Stomach (tissue), 9 donors: ENCODE data around the gene HTR3E. TPM values are rescaled to one million over a fixed set of nuclear protein-coding genes. Genes with fewer than 3 reads are reported as not detected.

Experiments used
- DNase-seq, 2 donors: peaks; one replicate each; pipeline versions ENCODE4 v3.0.0 to v3.0.0-alpha.2; 2013 to 2019
- H3K27ac ChIP-seq, 5 donors: fragments of 200-600 bp in 4 of 5; sonication (generic) in 4 of 5; one replicate each; pipeline ENCODE4 v1.5.1; 2013 to 2019; ENCODE audit warnings: mild to moderate bottlenecking in 1 of 5, moderate library complexity in 1 of 5
- H3K27me3 ChIP-seq, 3 donors: fragments of 200-600 bp; sonication (generic); one replicate each; pipeline ENCODE4 v1.5.1; 2017 to 2019; ENCODE audit warnings: mixed run types in 1 of 3
- H3K36me3 ChIP-seq, 4 donors: fragments of 200-600 bp; sonication (generic); 1 replicate in 3 of 4; 2 replicates in 1 of 4; pipeline ENCODE4 v1.5.1; 2016 to 2019
- H3K4me1 ChIP-seq, 4 donors: fragments of 200-600 bp; sonication (generic); one replicate each; pipeline ENCODE4 v1.5.1; 2016 to 2019
- H3K4me3 ChIP-seq, 4 donors: fragments of 200-600 bp; sonication (generic) in 3 of 4; one replicate each; pipeline ENCODE4 v1.5.1; 2016 to 2019; ENCODE audit warnings: mild to moderate bottlenecking in 1 of 4
- H3K9me3 ChIP-seq, 4 donors: fragments of 200-600 bp; sonication (generic); one replicate each; pipeline ENCODE4 v1.5.1; 2016 to 2019
- CTCF ChIP-seq, 7 experiments: fragments of 450-650 bp in 4 of 7; fragments of 200-600 bp in 3 of 7; sonication (generic) in 3 of 7; IDR thresholded peaks; one replicate each; pipeline ENCODE4 v1.5.1; 2016 to 2019; ENCODE audit warnings: antibody characterized with exemption in 7 of 7, control low read depth in 2 of 7, mild to moderate bottlenecking in 1 of 7
- EP300 ChIP-seq: sonication (generic); formaldehyde crosslinking; IDR thresholded peaks from one replicate; pipeline ENCODE4 v1.6.1; 2017; ENCODE audit warnings: antibody characterized with exemption
- POLR2A ChIP-seq, 4 donors: fragments of 450-650 bp; IDR thresholded peaks; one replicate each; pipeline ENCODE4 v1.6.1; 2016; ENCODE audit warnings: antibody characterized with exemption in 4 of 4, control low read depth in 2 of 4, mild to moderate bottlenecking in 1 of 4, moderate library complexity in 1 of 4
- POLR2AphosphoS5 ChIP-seq, 3 donors: sonication (generic); formaldehyde crosslinking; IDR thresholded peaks; one replicate each; pipeline ENCODE4 v1.6.1; 2016; ENCODE audit warnings: antibody characterized with exemption in 3 of 3
- whole genome bisulfite sequencing, 5 donors: extraction: QIAGEN DNeasy Blood & Tissue Kit in 3 of 5; methylation state at CpG; one replicate each; pipeline versions ENCODE4 v1.1.5 to v1.1.7; 2013 to 2018; 5-methylcytosine and 5-hydroxymethylcytosine counted together
- intact Hi-C: fragments of 100-400 bp; cut with DNase I; formaldehyde crosslinking; loops from one replicate; pipeline ENCODE4 v1.15.1; 2023; ENCODE audit warnings: low total_unique reads
- polyA plus RNA-seq, 3 donors: library from polyadenylated mRNA; stranded (reverse); fragments of 200-250 nt; gene quantifications; one replicate each; pipeline ENCODE4 v1.2.3, GENCODE V29; 2013
- total RNA-seq, 5 donors: library from RNA; depleted of rRNA; stranded (reverse); fragments of >200 nt; gene quantifications; one replicate each; pipeline versions ENCODE4 v1.1.0 to v1.2.3, GENCODE V29; 2014 to 2016
- donor health status: healthy with polysubstance abuse.
- donor health status: Bipolar disorder and iron deficiency.
- donor health status: healthy.

The HTR3E gene
- total and polyA plus RNA-seq, 8 donors, result not detected

- H3K9me3 ChIP-seq, result no peaks in the 10 kb centered on the region
- no peaks in the 10 kb centered on the region for H3K27me3 ChIP-seq
- 41 to 47% (median 45%) methylated on average over 7 of the region's 7 CpGs for WGBS, 5 donors
- H3K4me1 ChIP-seq, result no peaks in the 10 kb centered on the region
- no peak overlapping the region for H3K27ac ChIP-seq
- no peak overlapping the region for H3K4me3 ChIP-seq
- TF ChIP-seq POLR2AphosphoS5 (IDR thresholded peaks at IDR 0.05) (no peak), CTCF (IDR thresholded peaks at IDR 0.05) (no peak), POLR2A (IDR thresholded peaks at IDR 0.05) (no peak), EP300 (no peak)
- intact Hi-C loops, result no loop called here
- DNase-seq, result no peak
- H3K36me3 ChIP-seq, result no peaks in the 10 kb centered on the region
These were observed 37.4 kb upstream of the HTR3E start for GRCh38 chr3:184059424-184059823.

- DNase-seq, result no peak
- intact Hi-C loops, result no loop called here
- Histone ChIP-seq H3K4me1 (no peaks in the 10 kb centered on the region), H3K4me3 (no peak overlapping the region), H3K9me3 (no peaks in the 10 kb centered on the region), H3K36me3 (no peaks in the 10 kb centered on the region), H3K27ac (no peak overlapping the region), H3K27me3 (no peaks in the 10 kb centered on the region)
- TF ChIP-seq EP300 (no peak), CTCF (IDR thresholded peaks at IDR 0.05) (no peak), POLR2A (IDR thresholded peaks at IDR 0.05) (no peak), POLR2AphosphoS5 (IDR thresholded peaks at IDR 0.05) (no peak)
These were observed 34.2 kb upstream of the HTR3E start for GRCh38 chr3:184062637-184063036.

DNA sequence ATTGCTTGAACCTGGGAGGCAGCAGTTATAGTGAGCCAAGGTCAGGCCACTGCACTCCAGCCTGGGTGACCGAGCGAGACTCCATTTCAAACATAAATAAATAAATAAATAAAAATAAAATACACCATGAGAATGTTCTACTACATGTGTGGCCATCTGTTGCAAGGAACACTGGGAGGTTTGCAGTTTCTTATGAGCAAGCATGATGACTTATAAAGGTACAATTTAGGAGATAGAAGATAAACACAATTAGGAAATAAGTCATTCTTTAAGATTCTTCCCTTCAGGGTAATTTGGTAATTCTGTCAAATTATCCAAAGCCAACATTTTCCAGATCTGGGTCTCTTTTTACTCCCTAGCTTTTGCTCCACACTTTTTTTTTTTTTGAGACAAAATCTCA, 30.7 kb upstream of the HTR3E start:
- TF ChIP-seq CTCF (IDR thresholded peaks at IDR 0.05) (no peak), EP300 (no peak)
- WGBS, 5 donors, result 60 to 91% (median 83%) methylated on average over 2 of the region's 2 CpGs
- H3K4me3 ChIP-seq, result no peak overlapping the region
- no peaks in the 10 kb centered on the region for H3K27me3 ChIP-seq
- H3K9me3 ChIP-seq, result no peaks in the 10 kb centered on the region
- intact Hi-C loops, result no loop called here
- no peak overlapping the region for H3K27ac ChIP-seq
- no peaks in the 10 kb centered on the region for H3K4me1 ChIP-seq
- H3K36me3 ChIP-seq, result no peaks in the 10 kb centered on the region
- no peak for DNase-seq

GRCh38 chr3:184067573-184068055, 29.2 kb upstream of the HTR3E start:
- Histone ChIP-seq H3K27ac (no peak overlapping the region), H3K27me3 (no peaks in the 10 kb centered on the region), H3K4me3 (no peak overlapping the region), H3K4me1 (no peaks in the 10 kb centered on the region), H3K9me3 (no peaks in the 10 kb centered on the region), H3K36me3 (no peaks in the 10 kb centered on the region)
- TF ChIP-seq EP300 (no peak), POLR2AphosphoS5 (IDR thresholded peaks at IDR 0.05) (no peak), POLR2A (IDR thresholded peaks at IDR 0.05) (no peak), CTCF (IDR thresholded peaks at IDR 0.05) (no peak)
- no peak for DNase-seq
- intact Hi-C loops, result no loop called here
- 67 to 76% (median 72%) methylated on average over 6 of the region's 6 CpGs for WGBS, 5 donors
